GM20431 (cell line): ENCODE results near the gene COL23A1.
"Not testable (repeated sequence)": the region's sequence is repeated elsewhere in the genome, so short reads cannot be mapped to it uniquely, and the experiment has no call there.

Experiments
- in situ Hi-C: fragments of 300-500 bp; cut with MseI, MboI; formaldehyde crosslinking; loops from one replicate; pipeline ENCODE4 v1.15.0; 2020; ENCODE audit warnings: low sequenced_read_pairs; ENCODE audit not compliant: unreplicated experiment

The COL23A1 gene

GRCh38 chr5:178304761-178305645, 285.2 kb downstream of the COL23A1 start:
- in situ Hi-C loops: no loop called here

GRCh38 chr5:178304016-178304415, 286.2 kb downstream of the COL23A1 start:
- in situ Hi-C loops: no loop called here

GRCh38 chr5:178302321-178302720, 287.9 kb downstream of the COL23A1 start:
- in situ Hi-C loops: not testable (repeated sequence)

- in situ Hi-C loops: no loop called here
These were observed 288.6 kb downstream of the COL23A1 start for GRCh38 chr5:178301641-178302040.

- in situ Hi-C loops: loop anchor here (25.0 kb wide), 1 partner anchor 1189 kb away; no protein-coding TSS in a partner anchor
These were observed 291.8 kb downstream of the COL23A1 start for GRCh38 chr5:178298283-178298807.

GRCh38 chr5:178297751-178298150, 292.4 kb downstream of the COL23A1 start:
- in situ Hi-C loops: loop anchor here (25.0 kb wide), 1 partner anchor 1190 kb away; no protein-coding TSS in a partner anchor

GRCh38 chr5:178296066-178296465, 294.1 kb downstream of the COL23A1 start:
- in situ Hi-C loops: loop anchor here (25.0 kb wide), 1 partner anchor 1191 kb away; no protein-coding TSS in a partner anchor

- in situ Hi-C loops: loop anchor here (25.0 kb wide), 1 partner anchor 1192 kb away; no protein-coding TSS in a partner anchor
These were observed 294.6 kb downstream of the COL23A1 start for GRCh38 chr5:178295589-178295988.

GRCh38 chr5:178293815-178294214, 296.4 kb downstream of the COL23A1 start:
- in situ Hi-C loops: loop anchor here (25.0 kb wide), 1 partner anchor 1193 kb away; no protein-coding TSS in a partner anchor

- in situ Hi-C loops: loop anchor here (25.0 kb wide), 1 partner anchor 1194 kb away; no protein-coding TSS in a partner anchor
These were observed 296.8 kb downstream of the COL23A1 start for GRCh38 chr5:178293400-178293799.

- in situ Hi-C loops: loop anchor here (25.0 kb wide), 1 partner anchor 1194 kb away; no protein-coding TSS in a partner anchor
These were observed 297.4 kb downstream of the COL23A1 start for GRCh38 chr5:178292826-178293205.

- in situ Hi-C loops: loop anchor here (25.0 kb wide), 1 partner anchor 1195 kb away; no protein-coding TSS in a partner anchor
These were observed 298.0 kb downstream of the COL23A1 start for GRCh38 chr5:178291969-178292825.

- in situ Hi-C loops: loop anchor here (25.0 kb wide), 1 partner anchor 1196 kb away; no protein-coding TSS in a partner anchor
These were observed 299.0 kb downstream of the COL23A1 start for GRCh38 chr5:178291161-178291561.

GRCh38 chr5:178290376-178290775, 299.8 kb downstream of the COL23A1 start:
- in situ Hi-C loops: loop anchor here (25.0 kb wide), 1 partner anchor 1197 kb away; no protein-coding TSS in a partner anchor

- in situ Hi-C loops: loop anchor here (25.0 kb wide), 1 partner anchor 1198 kb away; no protein-coding TSS in a partner anchor
These were observed 300.8 kb downstream of the COL23A1 start for GRCh38 chr5:178289438-178289837.

- in situ Hi-C loops: loop anchor here (25.0 kb wide), 1 partner anchor 1199 kb away; no protein-coding TSS in a partner anchor
These were observed 301.5 kb downstream of the COL23A1 start for GRCh38 chr5:178288401-178289368.

GRCh38 chr5:178287791-178288105, 302.4 kb downstream of the COL23A1 start:
- in situ Hi-C loops: loop anchor here (25.0 kb wide), 1 partner anchor 1200 kb away; no protein-coding TSS in a partner anchor

GRCh38 chr5:178287091-178287790, 303.0 kb downstream of the COL23A1 start:
- in situ Hi-C loops: loop anchor here (25.0 kb wide), 1 partner anchor 1200 kb away; no protein-coding TSS in a partner anchor
